Activated CD8-positive, alpha-beta memory T cell treated with anti-CD3 and anti-CD28 coated beads for 24 hours (primary cell): ENCODE results near the gene GPR68.
"Not testable (repeated sequence)": the region's sequence is repeated elsewhere in the genome, so short reads cannot be mapped to it uniquely, and the experiment has no call there.

Experiments
- DNase-seq: peaks from one replicate; pipeline ENCODE4 v3.0.0-alpha.2; 2020

The GPR68 gene

GRCh38 chr14:91187271-91187670 is 57.2 kb downstream of the GPR68 start:
- no peak for DNase-seq

- no peak for DNase-seq
Measured at GRCh38 chr14:91186515-91187066, 57.9 kb downstream of the GPR68 start.

- no peak for DNase-seq
Measured at GRCh38 chr14:91185721-91186120, 58.8 kb downstream of the GPR68 start.

- no peak for DNase-seq
Measured at GRCh38 chr14:91184559-91184958, 59.9 kb downstream of the GPR68 start.

GRCh38 chr14:91182753-91183152 is 61.8 kb downstream of the GPR68 start:
- not testable (repeated sequence) for DNase-seq
